ENCODE data around the gene MTA1. TPM values are rescaled to one million over a fixed set of nuclear protein-coding genes. Genes with fewer than 3 reads are reported as not detected.
A peak's percentile ranks its signal among the peaks of the same experiment; 100 is the strongest.

The MTA1 gene
- total RNA-seq, 6 donors from 2014 or later, result 64.8 to 315 (median 94.9) TPM

DNA sequence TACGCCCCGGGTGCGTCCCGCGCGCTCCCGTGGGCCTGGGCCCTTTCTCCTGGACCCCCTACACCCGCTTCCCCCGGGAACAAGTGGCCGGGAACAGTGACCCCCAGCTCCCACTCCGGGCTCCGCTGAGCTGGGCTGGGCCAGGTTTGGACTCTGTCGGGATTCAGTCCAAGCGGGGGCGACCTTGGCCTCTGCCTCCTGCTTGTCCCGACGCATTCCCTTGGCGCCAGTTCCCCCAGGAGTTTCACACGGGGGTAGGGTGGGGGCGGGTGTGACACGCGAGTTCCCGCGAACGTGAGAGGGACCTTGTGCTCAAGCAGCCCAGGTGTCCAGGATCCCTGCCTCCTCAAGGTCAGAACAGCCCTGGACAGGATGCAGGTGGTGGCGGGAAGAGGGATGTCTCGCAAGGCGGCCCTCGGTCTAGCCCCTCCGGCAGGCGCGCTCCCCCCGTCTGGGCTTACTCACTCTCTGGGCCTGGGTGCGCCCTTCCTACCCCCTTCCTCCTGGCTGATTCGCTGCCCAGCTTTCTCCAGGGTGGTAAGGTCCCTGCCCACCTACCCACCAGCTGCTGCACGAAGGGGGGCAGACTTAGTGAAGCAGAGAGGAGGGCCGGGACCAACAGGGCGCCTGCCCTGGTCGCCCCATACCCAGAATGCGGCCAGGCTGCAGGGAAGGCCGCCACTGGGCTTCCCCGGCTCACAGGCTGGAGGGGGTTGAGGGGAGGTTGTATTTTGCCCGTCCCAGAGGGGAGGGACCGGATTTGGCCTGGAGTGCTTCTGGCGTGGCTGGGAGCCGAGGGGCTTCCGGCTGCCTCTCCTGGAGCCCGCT is 55.9 kb downstream of the MTA1 start:
- peaks cover 0 to 25% (median 6%) of the 10 kb centered on the region in 4 donors for H3K36me3 ChIP-seq
- H3K27ac ChIP-seq, result peak overlapping the region; percentile 86 to 98 (median 92)
- peak overlapping the region; percentile 59 to 90 (median 85) for H3K4me3 ChIP-seq
- H3K4me1 ChIP-seq, result peaks cover 47 to 91% (median 71%) of the 10 kb centered on the region in 4 donors
- WGBS, 2 donors, result 6 to 11% methylated on average over 16 to 21 of the region's 48 CpGs
- H3K9me3 ChIP-seq, result no peaks in the 10 kb centered on the region
- ATAC-seq (ENCODE audit: low FRiP score in 2 of 2) (peak; percentile 6 to 10), DNase-seq (no peak)
- TF ChIP-seq POLR2A (IDR thresholded peaks at IDR 0.05) (peak in 1 of 4 donors; percentile 49), POLR2AphosphoS5 (IDR thresholded peaks at IDR 0.05) (peak in 1 of 2 donors; percentile 66), EP300 (IDR thresholded peaks at IDR 0.05) (no peak)
- TF ChIP-seq, protein P1, sequence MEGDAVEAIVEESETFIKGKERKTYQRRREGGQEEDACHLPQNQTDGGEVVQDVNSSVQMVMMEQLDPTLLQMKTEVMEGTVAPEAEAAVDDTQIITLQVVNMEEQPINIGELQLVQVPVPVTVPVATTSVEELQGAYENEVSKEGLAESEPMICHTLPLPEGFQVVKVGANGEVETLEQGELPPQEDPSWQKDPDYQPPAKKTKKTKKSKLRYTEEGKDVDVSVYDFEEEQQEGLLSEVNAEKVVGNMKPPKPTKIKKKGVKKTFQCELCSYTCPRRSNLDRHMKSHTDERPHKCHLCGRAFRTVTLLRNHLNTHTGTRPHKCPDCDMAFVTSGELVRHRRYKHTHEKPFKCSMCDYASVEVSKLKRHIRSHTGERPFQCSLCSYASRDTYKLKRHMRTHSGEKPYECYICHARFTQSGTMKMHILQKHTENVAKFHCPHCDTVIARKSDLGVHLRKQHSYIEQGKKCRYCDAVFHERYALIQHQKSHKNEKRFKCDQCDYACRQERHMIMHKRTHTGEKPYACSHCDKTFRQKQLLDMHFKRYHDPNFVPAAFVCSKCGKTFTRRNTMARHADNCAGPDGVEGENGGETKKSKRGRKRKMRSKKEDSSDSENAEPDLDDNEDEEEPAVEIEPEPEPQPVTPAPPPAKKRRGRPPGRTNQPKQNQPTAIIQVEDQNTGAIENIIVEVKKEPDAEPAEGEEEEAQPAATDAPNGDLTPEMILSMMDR (IDR thresholded peaks at IDR 0.05), result no peak
- H3K27me3 ChIP-seq, result peaks cover 0 to 16% (median 8%) of the 10 kb centered on the region in 4 donors

DNA sequence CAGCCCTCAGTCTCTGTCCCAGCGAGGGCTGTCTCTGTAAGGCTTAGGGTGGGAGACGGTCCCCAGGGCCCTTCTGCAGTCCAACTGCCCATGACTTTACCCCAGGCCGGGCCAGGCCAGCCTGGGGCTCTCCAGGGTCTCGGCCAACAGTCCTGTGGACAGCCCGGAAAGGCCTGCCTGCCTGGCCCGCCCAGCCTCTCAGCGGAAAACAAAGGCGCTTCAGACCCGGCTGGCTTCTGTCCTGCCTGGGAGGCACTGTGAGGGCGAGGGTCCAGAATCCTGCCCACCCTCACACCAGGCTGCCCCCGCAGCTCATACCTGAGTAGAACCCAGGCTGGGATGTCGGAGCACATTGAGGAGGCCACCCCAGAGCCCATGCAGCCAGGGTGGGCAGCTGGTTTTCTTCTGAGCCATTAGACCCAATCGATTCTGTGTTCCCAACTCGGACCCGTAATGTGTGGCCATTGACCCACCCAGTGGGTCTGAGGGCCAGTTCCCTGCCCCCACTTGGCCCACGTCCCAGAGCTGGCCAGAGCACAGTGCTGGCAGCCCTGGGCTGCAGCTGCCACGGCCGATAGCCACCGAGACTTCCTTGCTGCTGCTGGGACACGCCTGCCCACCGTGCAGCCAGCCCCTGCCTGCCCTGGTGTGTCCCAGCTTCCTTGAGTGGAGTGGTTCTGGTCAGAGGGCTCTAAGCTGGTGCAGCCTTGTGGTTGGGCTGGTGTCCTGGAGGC is 56.6 kb downstream of the MTA1 start:
- Histone ChIP-seq H3K27ac (peak overlapping the region; percentile 86 to 98 (median 92)), H3K36me3 (peaks cover 0 to 22% (median 6%) of the 10 kb centered on the region in 4 donors), H3K4me3 (peak overlapping the region; percentile 59 to 90 (median 85)), H3K27me3 (peaks cover 0 to 16% (median 8%) of the 10 kb centered on the region in 4 donors), H3K9me3 (no peaks in the 10 kb centered on the region), H3K4me1 (peaks cover 49 to 93% (median 75%) of the 10 kb centered on the region in 4 donors)
- ATAC-seq (ENCODE audit: low FRiP score in 2 of 2) (peak in 1 of 2 donors; percentile 50), DNase-seq (peak in 1 of 2 donors; percentile 60)
- TF ChIP-seq POLR2A (IDR thresholded peaks at IDR 0.05) (peak in 1 of 4 donors; percentile 17), EP300 (IDR thresholded peaks at IDR 0.05) (no peak), POLR2AphosphoS5 (IDR thresholded peaks at IDR 0.05) (peak; percentile 34 to 66)
- 21 to 26% methylated on average over 9 to 12 of the region's 21 CpGs for WGBS, 2 donors

DNA sequence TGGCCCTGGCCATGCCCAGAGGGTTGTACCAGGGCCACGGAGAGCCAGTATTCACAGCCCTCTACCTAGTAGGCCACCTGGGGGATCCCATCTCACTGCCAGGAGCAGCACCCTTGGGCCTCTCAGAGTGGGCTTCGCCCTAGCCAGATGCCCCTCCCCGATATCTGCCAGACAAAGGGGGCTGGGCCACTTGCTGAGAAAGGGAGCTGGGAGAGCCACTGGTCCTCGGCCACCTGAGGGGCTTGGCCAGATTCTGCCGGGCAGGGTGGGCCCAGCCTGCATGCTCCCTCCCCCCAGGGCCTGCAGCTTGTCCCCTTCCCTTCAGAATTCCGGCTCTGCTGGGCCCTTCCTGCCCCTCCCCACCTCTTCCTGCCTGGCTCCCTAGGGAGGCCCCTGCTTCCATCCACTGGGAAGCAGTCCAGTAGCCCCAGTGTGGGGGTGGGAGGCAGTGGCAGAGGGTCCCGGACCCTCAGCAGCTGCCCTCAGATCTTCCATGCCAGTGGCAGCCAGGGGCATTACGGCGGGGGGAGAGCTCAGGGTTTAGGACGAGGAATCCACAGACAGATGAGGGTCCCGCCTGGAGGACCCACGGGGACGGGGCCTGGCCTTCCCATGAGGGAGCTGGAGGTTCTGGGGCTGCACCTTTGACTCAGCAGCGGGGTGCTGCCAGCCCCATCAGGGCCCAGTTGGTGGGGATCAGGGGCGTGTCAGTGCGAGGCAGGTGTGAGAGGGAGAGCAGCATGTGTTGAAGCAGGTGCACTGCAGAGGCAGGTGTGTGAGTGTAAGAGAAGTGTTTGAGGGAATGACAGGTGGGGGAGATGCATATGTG is 57.4 kb downstream of the MTA1 start:
- peaks cover 0 to 16% (median 8%) of the 10 kb centered on the region in 4 donors for H3K27me3 ChIP-seq
- ATAC-seq (ENCODE audit: low FRiP score in 2 of 2) (no peak), DNase-seq (no peak)
- H3K4me3 ChIP-seq, result peak overlapping the region; percentile 59 to 90 (median 85)
- 27 to 42% methylated on average over 5 to 14 of the region's 16 CpGs for WGBS, 2 donors
- TF ChIP-seq EP300 (IDR thresholded peaks at IDR 0.05) (peak in 1 of 4 donors; percentile 24), POLR2A (IDR thresholded peaks at IDR 0.05) (peak in 1 of 4 donors; percentile 15), POLR2AphosphoS5 (IDR thresholded peaks at IDR 0.05) (peak in 1 of 2 donors; percentile 39)
- TF ChIP-seq, protein P1 (IDR thresholded peaks at IDR 0.05), result no peak
- H3K27ac ChIP-seq, result peak overlapping the region; percentile 86 to 98 (median 92)
- H3K9me3 ChIP-seq, result no peaks in the 10 kb centered on the region
- peaks cover 46 to 93% (median 76%) of the 10 kb centered on the region in 4 donors for H3K4me1 ChIP-seq
- peaks cover 0 to 22% (median 6%) of the 10 kb centered on the region in 4 donors for H3K36me3 ChIP-seq

DNA sequence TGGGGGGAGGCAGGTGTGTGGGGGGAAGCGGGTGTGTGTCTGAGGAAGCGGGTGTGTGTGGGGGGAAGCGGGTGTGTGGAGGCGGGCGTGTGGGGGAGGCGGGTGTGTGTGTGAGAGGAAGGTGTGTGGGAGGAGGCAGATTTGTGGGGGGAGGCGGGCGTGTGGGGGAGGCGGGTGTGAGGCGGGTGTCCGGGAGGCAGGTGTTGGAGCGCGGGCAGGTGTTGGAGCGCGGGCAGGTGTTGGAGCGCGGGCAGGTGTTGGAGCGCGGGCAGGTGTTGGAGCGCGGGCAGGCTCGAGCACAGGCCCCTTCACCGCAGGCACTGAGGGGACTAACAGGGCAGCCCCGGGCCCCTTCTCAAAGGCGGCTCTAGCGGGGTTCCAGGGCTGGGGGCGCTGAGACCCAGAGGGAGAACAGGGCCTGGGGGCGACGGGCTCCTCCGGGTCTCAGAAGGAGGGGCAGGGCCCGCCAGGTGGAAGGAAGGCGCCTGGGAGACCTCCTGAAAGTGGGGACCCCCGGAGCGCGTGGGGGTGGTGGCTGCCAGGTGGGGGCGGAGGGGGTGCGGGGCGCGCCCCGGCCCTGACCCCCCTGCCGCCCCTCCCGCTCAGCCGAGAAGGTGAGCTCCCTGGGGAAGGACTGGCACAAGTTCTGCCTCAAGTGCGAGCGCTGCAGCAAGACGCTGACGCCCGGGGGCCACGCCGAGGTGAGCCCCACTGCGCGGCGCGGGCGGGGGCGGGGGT is 58.2 kb downstream of the MTA1 start:
- H3K4me3 ChIP-seq, result peak overlapping the region in 3 of 4 donors; percentile 59 to 89 (median 81)
- ATAC-seq (ENCODE audit: low FRiP score in 2 of 2) (no peak), DNase-seq (no peak)
- peaks cover 0 to 22% (median 6%) of the 10 kb centered on the region in 4 donors for H3K36me3 ChIP-seq
- H3K27ac ChIP-seq, result peak overlapping the region; percentile 86 to 98 (median 92)
- WGBS, 2 donors, result 45 to 64% methylated on average over 6 to 12 of the region's 56 CpGs
- TF ChIP-seq EP300 (IDR thresholded peaks at IDR 0.05) (no peak), POLR2A (IDR thresholded peaks at IDR 0.05) (no peak), POLR2AphosphoS5 (IDR thresholded peaks at IDR 0.05) (no peak)
- TF ChIP-seq, protein P1 (IDR thresholded peaks at IDR 0.05), result no peak
- peaks cover 46 to 93% (median 76%) of the 10 kb centered on the region in 4 donors for H3K4me1 ChIP-seq
- no peaks in the 10 kb centered on the region for H3K9me3 ChIP-seq
- peaks cover 0 to 16% (median 8%) of the 10 kb centered on the region in 4 donors for H3K27me3 ChIP-seq

All from upper lobe of left lung (tissue), 6 donors.